PC-9 (cell line): Measurements from ENCODE around the gene TCHP.

Source experiments
- EZH2 ChIP-seq: fragments of 200-600 bp; sonication (generic); IDR thresholded peaks from 2 replicates; pipeline ENCODE4 v1.8.0; 2017; ENCODE audit warnings: antibody characterized with exemption, low read depth
- TF ChIP-seq, protein P1 (sequence below): fragments of 200-600 bp; sonication (generic); conservative IDR thresholded peaks from 2 replicates; pipeline ENCODE4 v1.6.1; 2017; ENCODE audit warnings: mixed run types, antibody characterized with exemption, mild to moderate bottlenecking, moderate library complexity

DNA sequence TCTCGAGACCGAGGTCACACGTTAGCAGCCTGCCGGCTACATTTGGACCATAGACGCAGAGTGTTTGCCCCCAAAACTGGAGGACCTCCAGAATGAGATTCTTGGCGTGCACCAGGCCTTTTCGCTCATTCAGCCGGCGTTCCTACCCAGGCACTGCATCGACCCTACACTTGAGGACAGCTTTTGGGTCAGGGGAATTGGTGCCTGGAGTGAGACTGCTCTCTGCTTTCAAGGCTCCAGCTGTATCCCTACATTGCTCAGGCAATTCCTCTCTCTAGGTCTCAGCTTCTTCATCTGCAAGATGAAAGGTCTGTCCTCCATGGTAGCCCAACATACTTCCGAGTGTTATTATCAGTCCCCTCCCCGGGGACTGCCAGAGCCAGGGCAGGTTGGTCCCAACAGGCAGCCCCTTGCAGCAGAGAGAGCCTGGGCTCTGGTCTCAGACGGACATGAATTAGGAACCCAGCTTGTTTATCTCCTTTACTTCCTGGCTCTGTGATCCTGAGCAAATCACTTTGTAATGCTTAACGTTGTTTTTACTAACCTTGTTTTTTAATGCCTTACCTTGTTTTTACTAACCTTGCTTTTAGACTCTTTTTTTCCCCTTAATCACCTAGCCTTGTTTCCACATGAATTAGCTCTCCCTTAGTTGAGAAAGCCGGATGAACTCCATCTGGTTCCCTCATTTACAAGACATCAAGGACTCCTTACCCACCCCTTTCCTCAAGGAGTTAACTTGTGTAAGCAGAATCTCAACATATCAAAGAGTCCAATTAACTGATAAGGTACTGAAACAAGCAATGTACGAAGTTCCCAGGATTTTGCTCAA lies 892 bp downstream of the TCHP start:
- TF ChIP-seq, protein P1, sequence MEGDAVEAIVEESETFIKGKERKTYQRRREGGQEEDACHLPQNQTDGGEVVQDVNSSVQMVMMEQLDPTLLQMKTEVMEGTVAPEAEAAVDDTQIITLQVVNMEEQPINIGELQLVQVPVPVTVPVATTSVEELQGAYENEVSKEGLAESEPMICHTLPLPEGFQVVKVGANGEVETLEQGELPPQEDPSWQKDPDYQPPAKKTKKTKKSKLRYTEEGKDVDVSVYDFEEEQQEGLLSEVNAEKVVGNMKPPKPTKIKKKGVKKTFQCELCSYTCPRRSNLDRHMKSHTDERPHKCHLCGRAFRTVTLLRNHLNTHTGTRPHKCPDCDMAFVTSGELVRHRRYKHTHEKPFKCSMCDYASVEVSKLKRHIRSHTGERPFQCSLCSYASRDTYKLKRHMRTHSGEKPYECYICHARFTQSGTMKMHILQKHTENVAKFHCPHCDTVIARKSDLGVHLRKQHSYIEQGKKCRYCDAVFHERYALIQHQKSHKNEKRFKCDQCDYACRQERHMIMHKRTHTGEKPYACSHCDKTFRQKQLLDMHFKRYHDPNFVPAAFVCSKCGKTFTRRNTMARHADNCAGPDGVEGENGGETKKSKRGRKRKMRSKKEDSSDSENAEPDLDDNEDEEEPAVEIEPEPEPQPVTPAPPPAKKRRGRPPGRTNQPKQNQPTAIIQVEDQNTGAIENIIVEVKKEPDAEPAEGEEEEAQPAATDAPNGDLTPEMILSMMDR, result no peak
- no peak for TF ChIP-seq EZH2
